ENCODE results near the gene KCNAB1. TPM values are rescaled to one million over a fixed set of nuclear protein-coding genes. Genes with fewer than 3 reads are reported as not detected.

KCNAB1 gene
- total and polyA plus RNA-seq, 2 of the 8 experiments (the other 6 are each of a cell fraction or from before 2014, with no cell fraction given): 0.51 to 2.3 TPM

GRCh38 chr3:156176048-156176447, 55.7 kb downstream of the KCNAB1 start:
- Histone ChIP-seq H3K9ac (replicated peaks in 1 of 4; ENCODE audit: extremely low read depth in 1 of 4, low read depth in 3 of 4, low read length in 3 of 4) (no peak overlapping the region), H3K4me3 (ENCODE audit: extremely low read depth in 1 of 4, insufficient read depth in 2 of 4, low read depth in 3 of 4, low read length in 4 of 4) (no peak overlapping the region), H4K5ac (ENCODE audit: insufficient read length, low read depth, low read length) (no peak overlapping the region), H3K27me3 (replicated peaks in 1 of 4; ENCODE audit: control insufficient read depth in 3 of 4, extremely low read depth in 1 of 4, insufficient read depth in 3 of 4, low read length in 3 of 4) (no peaks in the 10 kb centered on the region), H2BK12ac (ENCODE audit: low read depth, low read length) (no peak overlapping the region), H3K4ac (replicated peaks; ENCODE audit: insufficient read length, low read depth, low read length) (no peak overlapping the region), H3K79me2 (ENCODE audit: control insufficient read depth in 1 of 2, insufficient read depth in 2 of 2, low read length in 2 of 2) (no peaks in the 10 kb centered on the region), H4K91ac (replicated peaks; ENCODE audit: insufficient read length, low read length) (no peak overlapping the region), H3K4me1 (replicated peaks in 1 of 4; ENCODE audit: control insufficient read depth in 3 of 4, insufficient read depth in 4 of 4, low read length in 3 of 4) (no peaks in the 10 kb centered on the region), H3K79me1 (ENCODE audit: low read depth, low read length) (no peaks in the 10 kb centered on the region), H2BK120ac (replicated peaks; ENCODE audit: low read depth, low read length) (no peak overlapping the region), H3K14ac (ENCODE audit: insufficient read length) (no peak overlapping the region), H3K18ac (ENCODE audit: extremely low read depth, low read length) (no peak overlapping the region), H3K27ac (ENCODE audit: low read depth, low read length) (no peak overlapping the region), H2BK5ac (ENCODE audit: low read depth, low read length) (no peak overlapping the region), H4K8ac (ENCODE audit: extremely low read depth, insufficient read depth, low read length) (no peak overlapping the region), H3K9me3 (ENCODE audit: insufficient read depth in 2 of 2, low read depth in 1 of 2, low read length in 1 of 2) (no peaks in the 10 kb centered on the region), H3K23me2 (ENCODE audit: low read depth, low read length) (no peaks in the 10 kb centered on the region), H3K36me3 (ENCODE audit: control insufficient read depth in 2 of 4, insufficient read depth in 4 of 4, low read length in 3 of 4) (no peaks in the 10 kb centered on the region), H2BK15ac (ENCODE audit: low read length) (no peak overlapping the region), H3K56ac (replicated peaks; ENCODE audit: insufficient read length, low read depth, low read length) (no peak overlapping the region), H4K20me1 (replicated peaks in 1 of 2; ENCODE audit: control insufficient read depth in 1 of 2, insufficient read depth in 2 of 2, low read length in 2 of 2) (no peaks in the 10 kb centered on the region), H2BK20ac (ENCODE audit: low read length) (no peak overlapping the region), H2AK5ac (ENCODE audit: low read depth, low read length) (no peak overlapping the region), H2AFZ (ENCODE audit: low read length) (no peak overlapping the region), H3K4me2 (ENCODE audit: insufficient read depth in 1 of 2, low read depth in 2 of 2, low read length in 2 of 2) (no peak overlapping the region), H3K23ac (ENCODE audit: insufficient read length) (no peak overlapping the region)
- WGBS, 2 experiments (ENCODE audit: extremely low coverage in 1 of 2, insufficient coverage in 1 of 2, insufficient read length in 1 of 2, insufficient replicate concordance in 2 of 2, low coverage in 1 of 2, low lambda C conversion rate in 2 of 2, missing lambda C conversion rate in 1 of 2): 95% methylated on average over 2 of the region's 2 CpGs; no CpG with 5 or more reads in 1 of the 2 experiments
- CTCF ChIA-PET (ENCODE audit: partially characterized antibody): interaction anchor here (0.7 to 5.4 kb wide), 9 partner anchors 9 to 365 kb away, joined by 3 to 61 read pairs (median 4); no protein-coding TSS in a partner anchor
- no peak for DNase-seq (ENCODE audit: low read depth in 1 of 2, low spot score in 2 of 2)
- POLR2A ChIA-PET (ENCODE audit: partially characterized antibody): no interaction called here
- FAIRE-seq: no peak
- TF ChIP-seq KDM4A (IDR thresholded peaks at IDR 0.05; ENCODE audit: low read depth, low read length, severe bottlenecking) (no peak), HDAC6 (IDR thresholded peaks at IDR 0.05; ENCODE audit: low read depth, low read length) (no peak), KDM1A (IDR thresholded peaks at IDR 0.05; ENCODE audit: borderline replicate concordance, low read length) (no peak), RFX5 (IDR thresholded peaks at IDR 0.05; ENCODE audit: borderline replicate concordance, low read depth, low read length) (no peak), EGR1 (IDR thresholded peaks at IDR 0.05; ENCODE audit: borderline replicate concordance, low read depth, low read length) (no peak), EZH2 (IDR thresholded peaks at IDR 0.05; ENCODE audit: low read depth, low read length, severe bottlenecking) (no peak), RBBP5 (IDR thresholded peaks at IDR 0.05; ENCODE audit: borderline replicate concordance, low read depth, low read length) (no peak), JUND (IDR thresholded peaks at IDR 0.05; ENCODE audit: low read length) (no peak), HDAC2 (IDR thresholded peaks at IDR 0.05; ENCODE audit: borderline replicate concordance in 1 of 2, low read depth in 2 of 2, low read length in 2 of 2) (no peak), SUZ12 (IDR thresholded peaks at IDR 0.05; ENCODE audit: low read length) (no peak), POU5F1 (IDR thresholded peaks at IDR 0.05; ENCODE audit: low read depth, low read length) (no peak), TBP (IDR thresholded peaks at IDR 0.05; ENCODE audit: low read depth, low read length) (no peak)
- TF ChIP-seq, protein P1, sequence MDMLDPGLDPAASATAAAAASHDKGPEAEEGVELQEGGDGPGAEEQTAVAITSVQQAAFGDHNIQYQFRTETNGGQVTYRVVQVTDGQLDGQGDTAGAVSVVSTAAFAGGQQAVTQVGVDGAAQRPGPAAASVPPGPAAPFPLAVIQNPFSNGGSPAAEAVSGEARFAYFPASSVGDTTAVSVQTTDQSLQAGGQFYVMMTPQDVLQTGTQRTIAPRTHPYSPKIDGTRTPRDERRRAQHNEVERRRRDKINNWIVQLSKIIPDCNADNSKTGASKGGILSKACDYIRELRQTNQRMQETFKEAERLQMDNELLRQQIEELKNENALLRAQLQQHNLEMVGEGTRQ (IDR thresholded peaks at IDR 0.05; ENCODE audit: low read length): no peak

All from H1 (cell line).